Spleen (tissue), 11 donors: ENCODE measurements around the gene NOL11. TPM values are rescaled to one million over a fixed set of nuclear protein-coding genes. Genes with fewer than 3 reads are reported as not detected.
"Not testable (repeated sequence)": the region's sequence is repeated elsewhere in the genome, so short reads cannot be mapped to it uniquely, and the experiment has no call there.

ENCODE experiments used
- DNase-seq: peaks from one replicate; pipeline ENCODE4 v3.0.0-alpha.2; 2020
- H3K27ac ChIP-seq, 8 donors: fragments of 200-600 bp; sonication (generic) in 7 of 8; 1 replicate in 4 of 8; 2 replicates in 4 of 8; pipeline versions ENCODE4 v1.5.0 to v1.8.0; 2016 to 2021; ENCODE audit warnings: inconsistent platforms in 4 of 8, mild to moderate bottlenecking in 4 of 8, moderate library complexity in 1 of 8
- H3K27me3 ChIP-seq, 7 donors: fragments of 200-600 bp; sonication (generic) in 6 of 7; replicated peaks in 1 of 7; 1 replicate in 4 of 7; 2 replicates in 3 of 7; pipeline versions ENCODE4 v1.5.0 to v1.8.0; 2016 to 2021; ENCODE audit warnings: inconsistent platforms in 3 of 7, mild to moderate bottlenecking in 1 of 7
- H3K36me3 ChIP-seq, 6 donors: fragments of 200-600 bp; sonication (generic) in 5 of 6; 1 replicate in 4 of 6; 2 replicates in 2 of 6; pipeline versions ENCODE4 v1.5.0 to v1.8.0; 2016 to 2021; ENCODE audit warnings: inconsistent platforms in 2 of 6
- H3K4me1 ChIP-seq, 6 donors: fragments of 200-600 bp; sonication (generic) in 5 of 6; 1 replicate in 3 of 6; 2 replicates in 3 of 6; pipeline versions ENCODE4 v1.5.0 to v1.8.0; 2016 to 2021; ENCODE audit warnings: inconsistent platforms in 3 of 6
- H3K4me3 ChIP-seq, 8 donors: fragments of 200-600 bp; sonication (generic) in 7 of 8; 1 replicate in 4 of 8; 2 replicates in 4 of 8; pipeline versions ENCODE4 v1.5.0 to v1.8.0; 2016 to 2021; ENCODE audit warnings: inconsistent platforms in 4 of 8, mild to moderate bottlenecking in 4 of 8, moderate library complexity in 2 of 8
- H3K9me3 ChIP-seq, 8 donors: fragments of 200-600 bp; sonication (generic) in 7 of 8; 1 replicate in 4 of 8; 2 replicates in 4 of 8; pipeline versions ENCODE4 v1.5.0 to v1.8.0; 2016 to 2021; ENCODE audit warnings: inconsistent platforms in 4 of 8
- POLR2A ChIP-seq, 3 donors: fragments of 450-650 bp; IDR thresholded peaks; one replicate each; pipeline ENCODE4 v1.5.1; 2017; ENCODE audit warnings: antibody characterized with exemption in 3 of 3, mild to moderate bottlenecking in 1 of 3
- POLR2AphosphoS5 ChIP-seq, 3 donors: sonication (generic); formaldehyde crosslinking; IDR thresholded peaks; one replicate each; pipeline ENCODE4 v1.5.1; 2017; ENCODE audit warnings: antibody characterized with exemption in 3 of 3
- WGBS, 5 donors: extraction: QIAGEN DNeasy Blood & Tissue Kit in 3 of 5; methylation state at CpG; one replicate each; pipeline versions ENCODE4 v1.1.5 to v1.1.7; 2013 to 2018; 5-methylcytosine and 5-hydroxymethylcytosine counted together
- intact Hi-C: fragments of 100-400 bp; cut with DNase I; formaldehyde crosslinking; loops from one replicate; pipeline ENCODE4 v1.15.0; 2023; ENCODE audit warnings: low total_unique reads
- polyA plus RNA-seq, 3 donors: library from polyadenylated mRNA; stranded (reverse); fragments of 200-250 nt; gene quantifications; one replicate each; pipeline ENCODE4 v1.2.1, GENCODE V29; 2013
- total RNA-seq, 7 donors: library from RNA; depleted of rRNA in 3 of 7; stranded (reverse); fragments of >200 nt in 3 of 7; fragmentation: NEBNext Ultra II Directional in 4 of 7; extraction: Animal tissue kit (Norgen Biotek cat#: 25700) in 4 of 7; gene quantifications; one replicate each; pipeline versions ENCODE4 v1.1.0 to v1.2.1, GENCODE V29; 2016 to 2021
- TF ChIP-seq, protein P1 (sequence below), 11 experiments: fragments of 200-600 bp in 7 of 11; fragments of 450-650 bp in 4 of 11; sonication (generic) in 4 of 11; IDR thresholded peaks in 8 of 11; conservative IDR thresholded peaks in 3 of 11; 1 replicate in 7 of 11; 2 replicates in 4 of 11; pipeline versions ENCODE4 v1.4.0 to v1.8.0; 2016 to 2021; ENCODE audit warnings: antibody characterized with exemption in 11 of 11, inconsistent platforms in 4 of 11, mild to moderate bottlenecking in 1 of 11
- donor health status: healthy with polysubstance abuse.
- donor health status: DM: no; HTN: no; CAD: no; lungs with moderate emphysema.
- donor health status: DM: no; HTN: no; CAD: no.
- donor health status: Bipolar disorder and iron deficiency.
- donor health status: healthy.
- donor health status: DM: no; HTN: no; CAD: no.
- donor health status: DM: yes; HTN: yes; CAD: no.

The NOL11 gene
- total and polyA plus RNA-seq, 10 donors = 30.7 to 49.7 (median 42.0) TPM

DNA sequence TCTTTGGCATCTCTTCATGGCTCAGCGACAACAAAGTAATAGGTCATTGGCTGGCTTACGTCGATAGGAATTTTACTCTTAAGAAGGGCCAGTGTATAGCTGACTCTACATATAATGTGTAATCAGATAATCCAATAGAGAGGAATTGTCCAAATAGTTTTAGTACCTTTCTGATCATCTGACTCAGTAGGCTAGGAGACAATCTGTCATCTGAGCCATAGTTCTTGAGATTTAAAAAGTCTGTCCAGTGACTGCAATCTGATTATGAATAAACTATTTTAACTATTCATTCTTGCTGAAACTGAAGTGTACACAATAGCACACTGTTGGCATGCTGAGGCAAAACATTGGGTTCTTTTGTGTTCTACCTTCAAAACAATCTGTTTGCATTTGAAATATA is 21.4 kb upstream of the NOL11 start:
- TF ChIP-seq POLR2A (IDR thresholded peaks at IDR 0.05) (no peak), POLR2AphosphoS5 (IDR thresholded peaks at IDR 0.05) (no peak)
- TF ChIP-seq, protein P1, sequence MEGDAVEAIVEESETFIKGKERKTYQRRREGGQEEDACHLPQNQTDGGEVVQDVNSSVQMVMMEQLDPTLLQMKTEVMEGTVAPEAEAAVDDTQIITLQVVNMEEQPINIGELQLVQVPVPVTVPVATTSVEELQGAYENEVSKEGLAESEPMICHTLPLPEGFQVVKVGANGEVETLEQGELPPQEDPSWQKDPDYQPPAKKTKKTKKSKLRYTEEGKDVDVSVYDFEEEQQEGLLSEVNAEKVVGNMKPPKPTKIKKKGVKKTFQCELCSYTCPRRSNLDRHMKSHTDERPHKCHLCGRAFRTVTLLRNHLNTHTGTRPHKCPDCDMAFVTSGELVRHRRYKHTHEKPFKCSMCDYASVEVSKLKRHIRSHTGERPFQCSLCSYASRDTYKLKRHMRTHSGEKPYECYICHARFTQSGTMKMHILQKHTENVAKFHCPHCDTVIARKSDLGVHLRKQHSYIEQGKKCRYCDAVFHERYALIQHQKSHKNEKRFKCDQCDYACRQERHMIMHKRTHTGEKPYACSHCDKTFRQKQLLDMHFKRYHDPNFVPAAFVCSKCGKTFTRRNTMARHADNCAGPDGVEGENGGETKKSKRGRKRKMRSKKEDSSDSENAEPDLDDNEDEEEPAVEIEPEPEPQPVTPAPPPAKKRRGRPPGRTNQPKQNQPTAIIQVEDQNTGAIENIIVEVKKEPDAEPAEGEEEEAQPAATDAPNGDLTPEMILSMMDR (IDR thresholded peaks at IDR 0.05 in 8 of 11, conservative IDR thresholded peaks at IDR 0.05 in 3 of 11) = no peak
- Histone ChIP-seq H3K4me1 (no peaks in the 10 kb centered on the region), H3K36me3 (peaks cover 0 to 21% (median 6%) of the 10 kb centered on the region in 6 donors), H3K9me3 (peaks cover 0 to 7% (median 4%) of the 10 kb centered on the region in 8 donors), H3K27me3 (no peaks in the 10 kb centered on the region), H3K27ac (no peak overlapping the region), H3K4me3 (no peak overlapping the region)
- WGBS, 5 donors = 82 to 96% (median 94%) methylated on average over 3 of the region's 3 CpGs
- intact Hi-C loops = no loop called here
- no peak for DNase-seq

DNA sequence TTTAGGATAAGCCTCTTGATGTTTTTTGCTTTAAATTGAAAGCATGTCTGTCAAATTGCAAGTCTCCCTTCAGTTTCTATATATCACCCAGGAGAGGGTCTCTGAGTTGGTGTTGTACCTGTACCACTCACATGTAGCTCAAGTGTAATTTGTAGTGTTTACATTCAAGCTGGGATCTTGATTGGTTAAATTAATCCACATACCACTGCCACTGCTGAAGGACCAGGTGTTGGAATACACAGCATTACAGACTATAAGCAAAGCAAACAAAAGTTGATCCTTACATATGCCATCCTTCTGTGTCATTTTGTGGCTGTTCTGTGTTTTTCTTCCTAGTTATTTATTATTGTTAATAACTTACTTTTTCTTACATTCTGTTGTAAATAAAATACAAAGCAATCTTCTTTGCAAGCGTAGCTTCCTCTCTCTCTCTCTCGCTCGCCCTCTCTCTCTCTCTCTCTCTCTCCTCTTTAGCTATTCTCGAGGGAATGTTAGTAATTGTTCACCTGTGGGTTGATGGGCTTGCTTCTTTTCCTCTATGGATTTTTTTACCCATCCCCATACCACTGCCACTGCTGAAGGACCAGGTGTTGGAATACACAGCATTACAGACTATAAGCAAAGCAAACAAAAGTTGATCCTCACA is 20.8 kb upstream of the NOL11 start:
- peaks cover 0 to 21% (median 6%) of the 10 kb centered on the region in 6 donors for H3K36me3 ChIP-seq
- H3K27me3 ChIP-seq = no peaks in the 10 kb centered on the region
- DNase-seq = no peak
- no peak overlapping the region for H3K4me3 ChIP-seq
- intact Hi-C loops = no loop called here
- no peak for TF ChIP-seq POLR2A (IDR thresholded peaks at IDR 0.05)
- TF ChIP-seq POLR2AphosphoS5 (IDR thresholded peaks at IDR 0.05) = no peak
- TF ChIP-seq, protein P1 (IDR thresholded peaks at IDR 0.05 in 8 of 11, conservative IDR thresholded peaks at IDR 0.05 in 3 of 11) = no peak
- no peak overlapping the region for H3K27ac ChIP-seq
- H3K9me3 ChIP-seq = peaks cover 0 to 7% (median 4%) of the 10 kb centered on the region in 8 donors
- WGBS, 5 donors = 75 to 93% (median 80%) methylated on average over 4 of the region's 4 CpGs
- H3K4me1 ChIP-seq = no peaks in the 10 kb centered on the region

DNA sequence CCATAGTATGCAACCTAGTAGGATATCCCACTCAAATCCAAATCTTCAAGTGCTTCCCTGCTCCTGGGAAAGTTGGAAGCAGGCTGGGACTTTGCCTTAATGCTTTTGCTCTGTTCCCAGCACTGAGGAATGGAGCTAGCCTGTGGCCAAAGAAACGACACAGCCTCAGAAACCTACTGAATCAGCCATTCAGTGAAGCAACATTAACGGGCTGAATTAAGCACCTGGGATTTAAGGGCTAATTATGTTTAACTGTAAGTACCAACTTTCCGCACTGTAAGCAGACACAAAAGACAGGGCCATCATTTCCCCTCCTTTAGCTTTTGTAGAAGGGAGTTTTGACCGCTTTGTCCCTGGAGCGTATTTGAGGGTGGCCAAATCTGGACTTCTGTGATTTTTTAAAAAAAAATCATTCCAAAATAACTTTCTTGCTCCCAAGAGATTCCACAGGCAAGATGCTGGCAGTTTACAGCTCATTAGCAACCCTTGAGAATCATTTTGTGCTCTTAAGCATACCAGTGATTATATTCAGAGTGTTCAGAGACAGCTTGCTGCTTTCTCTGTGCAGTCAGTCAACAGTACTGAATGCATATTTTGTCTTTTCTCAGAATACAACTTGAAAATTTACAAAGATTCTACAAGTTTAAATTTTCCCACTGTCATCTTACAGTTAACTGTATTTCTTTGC is 17.6 kb upstream of the NOL11 start:
- intact Hi-C loops = no loop called here
- H3K4me3 ChIP-seq = no peak overlapping the region
- H3K4me1 ChIP-seq = no peaks in the 10 kb centered on the region
- H3K27ac ChIP-seq = no peak overlapping the region
- no peaks in the 10 kb centered on the region for H3K36me3 ChIP-seq
- no peak for DNase-seq
- no peak for TF ChIP-seq POLR2AphosphoS5 (IDR thresholded peaks at IDR 0.05)
- no peak for TF ChIP-seq POLR2A (IDR thresholded peaks at IDR 0.05)
- TF ChIP-seq, protein P1 (IDR thresholded peaks at IDR 0.05 in 8 of 11, conservative IDR thresholded peaks at IDR 0.05 in 3 of 11) = no peak
- no peaks in the 10 kb centered on the region for H3K27me3 ChIP-seq
- H3K9me3 ChIP-seq = peaks cover 0 to 7% (median 4%) of the 10 kb centered on the region in 8 donors
- 78 to 86% (median 84%) methylated on average over 5 of the region's 5 CpGs for WGBS, 5 donors

DNA sequence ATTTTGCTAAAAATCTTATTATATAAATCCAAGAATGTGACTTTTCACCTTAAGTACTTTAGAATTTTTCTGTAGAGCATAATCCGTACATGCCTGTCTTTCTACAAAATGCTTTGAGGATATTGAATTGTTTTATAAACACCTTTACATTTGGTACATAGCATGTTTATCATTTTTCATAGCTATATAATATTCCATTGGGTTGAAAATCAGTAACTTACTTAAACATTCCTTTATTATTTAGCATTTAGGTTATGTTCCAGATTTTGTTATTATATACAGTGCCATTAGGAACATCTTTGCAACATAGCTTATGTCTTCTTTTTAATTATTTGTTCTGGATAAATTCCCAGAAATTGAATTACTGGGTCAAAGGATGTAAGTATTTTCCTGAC is 17.0 kb upstream of the NOL11 start:
- no peak for DNase-seq
- Histone ChIP-seq H3K9me3 (peaks cover 0 to 7% (median 4%) of the 10 kb centered on the region in 8 donors), H3K36me3 (no peaks in the 10 kb centered on the region), H3K27me3 (no peaks in the 10 kb centered on the region), H3K4me1 (no peaks in the 10 kb centered on the region), H3K27ac (no peak overlapping the region), H3K4me3 (no peak overlapping the region)
- TF ChIP-seq, protein P1 (IDR thresholded peaks at IDR 0.05 in 8 of 11, conservative IDR thresholded peaks at IDR 0.05 in 3 of 11) = no peak
- intact Hi-C loops = no loop called here
- 85 to 94% (median 90%) methylated on average over 1 of the region's 1 CpG for WGBS, 5 donors

DNA sequence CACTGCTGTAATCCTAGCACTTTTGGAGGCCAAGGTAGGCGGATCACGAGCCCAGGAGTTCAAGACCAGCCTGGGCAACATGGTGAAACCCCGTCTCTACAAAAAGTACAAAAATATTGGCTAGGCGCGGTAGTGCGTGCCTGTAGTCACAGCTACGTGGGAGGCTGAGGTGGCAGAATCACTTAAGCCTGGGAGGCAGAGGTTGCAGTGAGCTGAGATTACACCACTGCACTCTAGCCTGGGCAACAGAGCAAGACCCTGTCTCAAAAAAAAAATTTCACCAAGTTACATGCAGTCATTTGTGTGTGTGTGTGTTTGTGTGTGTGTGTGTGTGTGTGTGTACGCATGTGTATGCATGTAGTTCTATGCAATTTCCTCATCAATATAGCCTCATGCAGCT is 14.9 kb upstream of the NOL11 start:
- H3K9me3 ChIP-seq, H3K27me3 ChIP-seq, DNase-seq, H3K36me3 ChIP-seq, H3K27ac ChIP-seq, intact Hi-C loops, H3K4me1 ChIP-seq, H3K4me3 ChIP-seq: not testable (repeated sequence)
- 88 to 95% (median 92%) methylated on average over 8 of the region's 8 CpGs for WGBS, 5 donors
